Natural killer cell treated with Interleukin-12 subunit alpha and Interleukin-12 subunit beta and Interleukin-15 and Interleukin-18, amount 100 ng/mL, for 72 hours (primary cell): ENCODE measurements around the gene RBM23. TPM values are rescaled to one million over a fixed set of nuclear protein-coding genes. Genes with fewer than 3 reads are reported as not detected.

Experiments used
- ATAC-seq, 2 donors: fragments of 150-1000 bp; cut with Tn5 transposase in 1 of 2; sonication (Bioruptor Pico), chemical (Tn5 transposase) in 1 of 2; 2 replicates each; pipeline ENCODE4 v1.10.0; 2021
- DNase-seq: peaks from one replicate; pipeline ENCODE4 v3.0.0; 2022; ENCODE audit warnings: low spot score
- H3K27ac Mint-ChIP-seq, 2 donors: 1 replicate in 1 of 2; 2 replicates in 1 of 2; pipeline ENCODE4 v1.8.0; 2022; ENCODE audit warnings: mixed read lengths in 2 of 2, mild to moderate bottlenecking in 1 of 2, moderate library complexity in 1 of 2
- H3K27me3 Mint-ChIP-seq, 2 donors: 1 replicate in 1 of 2; 2 replicates in 1 of 2; pipeline ENCODE4 v1.8.0; 2022; ENCODE audit warnings: mixed read lengths in 2 of 2
- H3K36me3 Mint-ChIP-seq: one replicate; pipeline ENCODE4 v1.8.0; 2022; ENCODE audit warnings: mixed read lengths
- H3K4me1 Mint-ChIP-seq, 2 donors: 1 replicate in 1 of 2; 2 replicates in 1 of 2; pipeline ENCODE4 v1.8.0; 2022; ENCODE audit warnings: low read depth in 2 of 2, mixed read lengths in 2 of 2, mild to moderate bottlenecking in 1 of 2
- H3K4me3 Mint-ChIP-seq: one replicate; pipeline ENCODE4 v1.8.0; 2022; ENCODE audit warnings: mixed read lengths
- H3K9me3 Mint-ChIP-seq: 2 replicates; pipeline ENCODE4 v1.8.0; 2022; ENCODE audit warnings: mixed read lengths
- total RNA-seq, 2 donors: library from RNA; stranded (reverse); gene quantifications; one replicate each; pipeline ENCODE4 v1.2.3, GENCODE V29; 2022

The RBM23 gene
- total RNA-seq, 2 donors from 2014 or later: 88.2 to 94.1 TPM

GRCh38 chr14:22906073-22906472 is 12.9 kb downstream of the RBM23 start:
- Mint-ChIP-seq H3K27ac (peak overlapping the region in 1 of 2 donors; percentile 77), H3K4me3 (no peak overlapping the region), H3K4me1 (peaks cover 7 to 19% of the 10 kb centered on the region in 2 donors), H3K9me3 (no peaks in the 10 kb centered on the region), H3K27me3 (no peaks in the 10 kb centered on the region), H3K36me3 (peaks cover 36% of the 10 kb centered on the region)
- ATAC-seq (no peak), DNase-seq (no peak)

DNA sequence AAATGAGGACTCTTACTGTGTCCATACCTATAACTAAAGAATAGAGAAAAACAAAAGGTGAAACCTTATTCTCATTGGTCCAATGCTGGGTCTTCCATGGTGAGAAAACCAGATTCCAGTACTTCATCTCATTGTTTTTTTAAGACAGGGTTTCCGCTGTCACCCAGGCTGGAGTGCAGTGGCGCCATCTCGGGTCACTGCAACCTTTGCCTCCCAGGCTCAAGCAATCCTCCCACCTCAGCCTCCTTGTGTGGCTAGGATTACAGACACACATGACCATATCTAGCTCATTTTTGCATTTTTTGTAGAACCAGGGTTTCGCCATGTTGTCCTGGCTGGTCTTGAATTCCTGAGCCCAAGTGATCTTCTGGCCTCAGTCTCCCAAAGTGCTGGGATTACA is 13.3 kb downstream of the RBM23 start:
- Mint-ChIP-seq H3K27me3 (no peaks in the 10 kb centered on the region), H3K4me3 (no peak overlapping the region), H3K36me3 (peaks cover 38% of the 10 kb centered on the region), H3K27ac (no peak overlapping the region), H3K4me1 (peaks cover 7 to 24% of the 10 kb centered on the region in 2 donors), H3K9me3 (no peaks in the 10 kb centered on the region)
- no peak for ATAC-seq
- no peak for DNase-seq

- Mint-ChIP-seq H3K4me1 (peaks cover 6 to 19% of the 10 kb centered on the region in 2 donors), H3K4me3 (no peak overlapping the region), H3K36me3 (peaks cover 31% of the 10 kb centered on the region), H3K27ac (no peak overlapping the region), H3K27me3 (no peaks in the 10 kb centered on the region), H3K9me3 (no peaks in the 10 kb centered on the region)
- no peak for DNase-seq
- no peak for ATAC-seq
These were observed 15.2 kb downstream of the RBM23 start for GRCh38 chr14:22903742-22904087.

- H3K36me3 Mint-ChIP-seq: peaks cover 36% of the 10 kb centered on the region
- ATAC-seq: no peak
These were observed 17.1 kb downstream of the RBM23 start for GRCh38 chr14:22901799-22902198.

GRCh38 chr14:22900081-22900799 is 18.7 kb downstream of the RBM23 start:
- peaks cover 10 to 13% of the 10 kb centered on the region in 2 donors for H3K4me1 Mint-ChIP-seq
- H3K4me3 Mint-ChIP-seq: no peak overlapping the region
- peak overlapping the region in 1 of 2 donors; percentile 10 for H3K27ac Mint-ChIP-seq
- no peak for DNase-seq
- peaks cover 22% of the 10 kb centered on the region for H3K36me3 Mint-ChIP-seq
- peak; percentile 65 to 67 for ATAC-seq
- no peaks in the 10 kb centered on the region for H3K27me3 Mint-ChIP-seq
- no peaks in the 10 kb centered on the region for H3K9me3 Mint-ChIP-seq

More at GRCh38 chr14:22901799-22902198, 17.1 kb downstream of the RBM23 start:
- no peak for DNase-seq
- Mint-ChIP-seq H3K27me3 (no peaks in the 10 kb centered on the region), H3K4me1 (peaks cover 10 to 19% of the 10 kb centered on the region in 2 donors), H3K27ac (no peak overlapping the region), H3K9me3 (no peaks in the 10 kb centered on the region), H3K4me3 (no peak overlapping the region)

- no peaks in the 10 kb centered on the region for H3K27me3 Mint-ChIP-seq
- no peaks in the 10 kb centered on the region for H3K9me3 Mint-ChIP-seq
- no peak for DNase-seq
- peaks cover 13% of the 10 kb centered on the region for H3K36me3 Mint-ChIP-seq
- ATAC-seq: peak in 1 of 2 donors; percentile 57
- no peak overlapping the region for H3K27ac Mint-ChIP-seq
- no peak overlapping the region for H3K4me3 Mint-ChIP-seq
- H3K4me1 Mint-ChIP-seq: peaks cover 10 to 13% of the 10 kb centered on the region in 2 donors
These were observed 20.5 kb downstream of the RBM23 start for GRCh38 chr14:22898302-22899090.

- ATAC-seq (no peak), DNase-seq (no peak)
- Mint-ChIP-seq H3K27me3 (no peaks in the 10 kb centered on the region), H3K4me1 (peaks cover 10 to 13% of the 10 kb centered on the region in 2 donors), H3K27ac (no peak overlapping the region), H3K9me3 (no peaks in the 10 kb centered on the region), H3K4me3 (no peak overlapping the region), H3K36me3 (peaks cover 13% of the 10 kb centered on the region)
These were observed 21.6 kb downstream of the RBM23 start for GRCh38 chr14:22897357-22897756.

DNA sequence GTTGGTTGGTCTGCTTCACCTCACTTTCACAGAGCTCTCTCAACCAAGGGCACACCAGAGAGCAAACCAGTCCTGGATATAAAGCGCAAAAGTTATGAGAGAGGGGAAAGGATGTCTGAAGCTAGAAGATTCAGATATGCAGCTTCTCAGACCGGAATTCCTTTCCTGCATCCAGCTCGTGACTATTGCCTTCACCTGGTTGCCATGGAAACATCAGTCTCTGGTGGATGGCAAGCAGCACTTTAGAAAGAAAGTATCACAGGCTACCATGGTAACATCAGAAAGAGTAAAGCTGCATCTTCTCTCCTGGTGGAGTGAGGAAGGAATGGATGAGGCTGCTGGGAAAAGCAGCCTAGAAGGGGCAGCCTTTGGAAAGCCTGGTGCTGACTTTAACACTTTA is 22.2 kb downstream of the RBM23 start:
- no peak for DNase-seq
- Mint-ChIP-seq H3K4me1 (peaks cover 10 to 13% of the 10 kb centered on the region in 2 donors), H3K27me3 (no peaks in the 10 kb centered on the region), H3K36me3 (peaks cover 13% of the 10 kb centered on the region), H3K27ac (peak overlapping the region in 1 of 2 donors; percentile 7), H3K4me3 (no peak overlapping the region), H3K9me3 (no peaks in the 10 kb centered on the region)
- no peak for ATAC-seq

- Mint-ChIP-seq H3K9me3 (no peaks in the 10 kb centered on the region), H3K27ac (peak overlapping the region in 1 of 2 donors; percentile 7), H3K4me1 (peaks cover 10 to 13% of the 10 kb centered on the region in 2 donors), H3K27me3 (no peaks in the 10 kb centered on the region), H3K4me3 (no peak overlapping the region), H3K36me3 (peaks cover 10% of the 10 kb centered on the region)
- no peak for DNase-seq
- no peak for ATAC-seq
These were observed 22.6 kb downstream of the RBM23 start for GRCh38 chr14:22896356-22896755.

DNA sequence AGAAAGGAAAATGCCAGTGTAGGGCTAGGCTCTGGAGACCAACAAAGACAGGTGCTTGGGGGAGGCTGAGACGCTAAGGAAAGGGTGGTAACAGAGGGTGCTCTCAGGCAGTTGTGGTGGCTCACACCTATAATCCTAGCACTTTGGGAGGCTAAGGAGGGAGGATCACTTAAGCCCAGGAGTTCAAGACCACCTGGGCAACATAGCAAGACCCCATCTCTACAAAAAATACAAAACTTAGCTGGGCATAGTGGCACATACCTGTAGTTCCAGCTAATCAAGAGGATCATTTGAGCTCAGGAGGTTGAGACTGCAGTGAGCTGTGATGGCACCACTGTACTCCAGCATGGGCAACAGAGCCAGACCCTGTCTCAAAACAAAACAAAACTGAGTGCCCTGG is 23.5 kb downstream of the RBM23 start:
- no peak for ATAC-seq
- H3K27ac Mint-ChIP-seq: no peak overlapping the region

GRCh38 chr14:22893706-22894105 is 25.2 kb downstream of the RBM23 start:
- Mint-ChIP-seq H3K9me3 (no peaks in the 10 kb centered on the region), H3K36me3 (peaks cover 5% of the 10 kb centered on the region), H3K4me1 (peaks cover 9 to 11% of the 10 kb centered on the region in 2 donors), H3K27ac (no peak overlapping the region), H3K27me3 (no peaks in the 10 kb centered on the region), H3K4me3 (no peak overlapping the region)
- ATAC-seq: no peak
- no peak for DNase-seq

More for the DNA sequence above, 23.5 kb downstream of the RBM23 start:
- Mint-ChIP-seq H3K27me3 (no peaks in the 10 kb centered on the region), H3K4me3 (no peak overlapping the region), H3K36me3 (peaks cover 5% of the 10 kb centered on the region), H3K4me1 (peaks cover 6 to 9% of the 10 kb centered on the region in 2 donors), H3K9me3 (no peaks in the 10 kb centered on the region)
- DNase-seq: no peak

DNA sequence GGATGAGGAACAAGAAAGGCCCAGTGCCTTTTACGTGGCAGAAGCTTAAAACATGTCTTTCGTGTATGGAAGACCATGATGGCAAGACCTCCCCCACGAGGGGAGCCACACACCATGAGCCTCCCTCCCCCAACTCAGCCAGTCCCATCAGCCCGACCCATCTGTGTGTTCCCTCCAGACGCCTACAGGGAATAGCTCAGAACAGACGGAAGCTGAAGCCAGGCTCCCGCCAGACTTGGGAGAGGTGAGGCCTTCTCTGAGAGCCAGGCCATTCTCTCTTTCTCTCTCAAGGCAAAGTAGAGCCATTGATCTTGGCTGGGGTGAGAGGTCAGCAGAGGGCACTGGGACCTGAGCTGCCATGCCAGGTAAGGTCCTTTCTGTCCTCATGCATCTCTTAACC is 26.5 kb downstream of the RBM23 start:
- no peak overlapping the region for H3K27ac Mint-ChIP-seq
- no peak for ATAC-seq

DNA sequence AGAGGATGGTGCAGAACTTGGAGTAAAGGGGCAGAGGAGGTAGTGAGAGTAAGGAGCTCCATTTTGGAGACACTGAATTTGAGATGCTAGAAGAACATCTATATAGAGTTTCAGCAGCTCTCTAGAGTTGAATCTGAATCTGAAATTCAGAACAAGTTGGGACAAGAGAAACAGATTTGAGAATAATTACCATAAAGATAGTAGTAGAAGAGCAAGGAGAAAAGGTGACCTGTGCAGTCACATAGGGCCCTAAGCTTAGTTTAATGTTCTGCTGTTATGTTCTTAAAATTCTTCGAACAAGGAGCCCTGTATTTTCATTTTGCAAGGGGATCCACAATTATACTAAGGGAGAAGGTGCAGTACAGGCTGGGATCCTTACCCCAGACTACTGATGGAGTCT is 28.5 kb downstream of the RBM23 start:
- DNase-seq: no peak
- H3K4me1 Mint-ChIP-seq: peaks cover 22 to 25% of the 10 kb centered on the region in 2 donors
- no peaks in the 10 kb centered on the region for H3K27me3 Mint-ChIP-seq
- ATAC-seq: no peak
- H3K9me3 Mint-ChIP-seq: no peaks in the 10 kb centered on the region
- H3K27ac Mint-ChIP-seq: no peak overlapping the region
- no peaks in the 10 kb centered on the region for H3K36me3 Mint-ChIP-seq
- no peak overlapping the region for H3K4me3 Mint-ChIP-seq

More for the DNA sequence above, 26.5 kb downstream of the RBM23 start:
- DNase-seq: no peak
- H3K4me3 Mint-ChIP-seq: no peak overlapping the region
- H3K36me3 Mint-ChIP-seq: no peaks in the 10 kb centered on the region
- no peaks in the 10 kb centered on the region for H3K9me3 Mint-ChIP-seq
- peaks cover 11 to 12% of the 10 kb centered on the region in 2 donors for H3K4me1 Mint-ChIP-seq
- no peaks in the 10 kb centered on the region for H3K27me3 Mint-ChIP-seq

GRCh38 chr14:22888662-22889061 is 30.3 kb downstream of the RBM23 start:
- Mint-ChIP-seq H3K27me3 (peaks cover 0 to 3% of the 10 kb centered on the region in 2 donors), H3K4me1 (peaks cover 29 to 30% of the 10 kb centered on the region in 2 donors), H3K4me3 (no peak overlapping the region), H3K27ac (no peak overlapping the region), H3K36me3 (no peaks in the 10 kb centered on the region), H3K9me3 (no peaks in the 10 kb centered on the region)
- DNase-seq (no peak), ATAC-seq (no peak)
